HepG2 (cell line): ENCODE results near the gene EEF1A2. TPM values are rescaled to one million over a fixed set of nuclear protein-coding genes. Genes with fewer than 3 reads are reported as not detected.

ENCODE experiments used
- ATAC-seq: fragments of 200-7000 bp; cut with Tn5 transposase; 3 replicates; pipeline ENCODE4 v1.9.1; 2020; ENCODE audit warnings: mild to moderate bottlenecking, moderate library complexity
- BruUV-seq: library from RNA; stranded (reverse); fragments of 400-500 nt; replicated peaks from 2 replicates; lab custom pipeline; 2021; lab: Mats Ljungman, UMichigan
- CTCF ChIA-PET: fragments of 300-600 bp; formaldehyde crosslinking; extraction: SDS; loops from one replicate; lab custom pipeline; 2021; ENCODE audit warnings: low total read pairs, inconsistent platforms, low intra/inter-chr PET ratio; lab: Yijun Ruan, JAX
- POLR2A ChIA-PET: fragments of 350-600 bp; sonication (Branson Sonifier 250); formaldehyde crosslinking; loops from one replicate; lab custom pipeline; 2020; ENCODE audit warnings: antibody characterized with exemption, inconsistent platforms; lab: Yijun Ruan, JAX
- DNase-seq: peaks from one replicate; pipeline ENCODE4 v3.0.0-alpha.2; 2015; ENCODE audit warnings: low spot score
- FAIRE-seq: peaks from 3 replicates; lab custom pipeline; 2011; peaks lifted over from hg19 to GRCh38; lab: Jason Lieb, UNC
- H2AFZ ChIP-seq: one replicate; pipeline ENCODE4 v1.6.1; 2011; ENCODE audit warnings: low read length, inconsistent platforms
- H3K27ac ChIP-seq: fragments of 300-600 bp; 3 replicates; pipeline ENCODE4 v1.8.0; 2011; ENCODE audit warnings: mixed run types, mild to moderate bottlenecking, mixed read lengths, low read length, inconsistent platforms; ENCODE audit not compliant: insufficient read depth; ENCODE audit errors: extremely low read length
- H3K27me3 ChIP-seq, 2 experiments: fragments of 200-600 bp in 1 of 2; 2 replicates in 1 of 2; 3 replicates in 1 of 2; pipeline versions ENCODE4 v1.6.0 to v1.8.0; 2011; ENCODE audit warnings: low read length in 2 of 2, mild to moderate bottlenecking in 2 of 2, moderate library complexity in 2 of 2, inconsistent platforms in 1 of 2; ENCODE audit not compliant: insufficient read depth in 2 of 2, control insufficient read depth in 1 of 2
- H3K36me3 ChIP-seq, 2 experiments: fragments of 200-600 bp in 1 of 2; replicated peaks in 1 of 2; 2 replicates in 1 of 2; 3 replicates in 1 of 2; pipeline versions ENCODE4 v1.5.1 to v1.8.0; 2011; ENCODE audit warnings: low read length in 2 of 2, inconsistent platforms in 1 of 2; ENCODE audit not compliant: insufficient read depth in 2 of 2, control insufficient read depth in 1 of 2
- H3K4me1 ChIP-seq: 2 replicates; pipeline ENCODE4 v1.5.1; 2012; ENCODE audit warnings: low read length, inconsistent platforms; ENCODE audit not compliant: insufficient read depth
- H3K4me2 ChIP-seq: 2 replicates; pipeline ENCODE4 v1.6.0; 2011; ENCODE audit warnings: low read depth, low read length, inconsistent platforms
- H3K4me3 ChIP-seq, 3 experiments: fragments of 200-600 bp in 1 of 3; sonication (generic), shearing (Covaris generic) in 1 of 3; replicated peaks in 1 of 3; 2 replicates each; pipeline ENCODE4 v1.5.1; 2011 to 2016; ENCODE audit warnings: low read length in 3 of 3, inconsistent platforms in 2 of 3, low read depth in 2 of 3, mild to moderate bottlenecking in 2 of 3, control low read depth in 1 of 3, mixed read lengths in 1 of 3; ENCODE audit not compliant: insufficient read depth in 1 of 3
- H3K79me2 ChIP-seq: one replicate; pipeline ENCODE4 v1.6.1; 2011; ENCODE audit warnings: low read length, inconsistent platforms; ENCODE audit not compliant: insufficient read depth
- H3K9ac ChIP-seq: 2 replicates; pipeline ENCODE4 v1.6.0; 2011; ENCODE audit warnings: mild to moderate bottlenecking, low read depth, low read length, inconsistent platforms; ENCODE audit not compliant: insufficient read depth
- H3K9me3 ChIP-seq: 2 replicates; pipeline ENCODE4 v1.5.1; 2012; ENCODE audit warnings: mild to moderate bottlenecking, low read length
- H4K20me1 ChIP-seq: 2 replicates; pipeline ENCODE4 v1.6.0; 2011; ENCODE audit warnings: inconsistent platforms, mild to moderate bottlenecking, low read length, moderate library complexity; ENCODE audit not compliant: insufficient read depth
- BHLHE40 ChIP-seq: IDR thresholded peaks from 2 replicates; pipeline ENCODE4 v1.6.1; 2011; ENCODE audit warnings: low read length, improper control_type of control experiment
- GATAD1 ChIP-seq: IDR thresholded peaks from 2 replicates; pipeline ENCODE4 v1.6.1; 2016; ENCODE audit warnings: missing genetic modification reagents, missing compliant biosample characterization
- MLLT10 ChIP-seq: sonication (generic); formaldehyde crosslinking; IDR thresholded peaks from 2 replicates; pipeline ENCODE4 v1.4.0; 2020; ENCODE audit warnings: missing genetic modification reagents
- NR2F1 ChIP-seq, 2 experiments: fragments of 450-650 bp in 1 of 2; formaldehyde crosslinking in 1 of 2; IDR thresholded peaks; 2 replicates each; pipeline versions ENCODE4 v1.5.0 to v1.6.1; 2016 to 2020; ENCODE audit warnings: mild to moderate bottlenecking in 1 of 2, missing compliant biosample characterization in 1 of 2, missing genetic modification reagents in 1 of 2, moderate library complexity in 1 of 2
- POLR2A ChIP-seq, 2 experiments: IDR thresholded peaks; 2 replicates each; pipeline ENCODE4 v1.6.1; 2011; ENCODE audit warnings: low read depth in 2 of 2, low read length in 2 of 2, mild to moderate bottlenecking in 1 of 2, moderate library complexity in 1 of 2; ENCODE audit not compliant: insufficient read depth in 1 of 2
- U2AF2 ChIP-seq: fragments of 200-400 bp; formaldehyde crosslinking; IDR thresholded peaks from 2 replicates; pipeline ENCODE4 v1.6.1; 2017; ENCODE audit warnings: low read depth, mild to moderate bottlenecking, low read length
- XRCC5 ChIP-seq: fragments of 200-400 bp; formaldehyde crosslinking; optimal IDR thresholded peaks from 2 replicates; pipeline ENCODE3; 2017; ENCODE audit warnings: mild to moderate bottlenecking, low read length
- ZNF33A ChIP-seq: sonication (generic); formaldehyde crosslinking; IDR thresholded peaks from 2 replicates; pipeline ENCODE4 v1.5.1; 2020; ENCODE audit warnings: missing genetic modification reagents, mild to moderate bottlenecking, moderate library complexity, borderline replicate concordance
- ZNF678 ChIP-seq: sonication (generic); formaldehyde crosslinking; IDR thresholded peaks from 2 replicates; pipeline ENCODE4 v1.4.0; 2020; ENCODE audit warnings: mild to moderate bottlenecking, missing genetic modification reagents
- ZNF879 ChIP-seq: sonication (generic); formaldehyde crosslinking; IDR thresholded peaks from 2 replicates; pipeline ENCODE4 v1.8.1; 2023; ENCODE audit warnings: missing genetic modification reagents
- ZSCAN25 ChIP-seq: sonication (generic); formaldehyde crosslinking; IDR thresholded peaks from 2 replicates; pipeline ENCODE4 v1.8.0; 2022; ENCODE audit warnings: mild to moderate bottlenecking, missing genetic modification reagents
- WGBS: methylation state at CpG from one replicate; pipeline ENCODE4 v1.1.6; 2017; ENCODE audit warnings: low lambda C conversion rate; 5-methylcytosine and 5-hydroxymethylcytosine counted together
- in situ Hi-C: cut with HindIII; loops from 2 replicates; pipeline ENCODE4 v1.10.0; 2017; ENCODE audit warnings: low pct_unique_long_range_greater_than_20kb; ENCODE audit not compliant: extremely low pct_ligation_motif_present
- intact Hi-C: fragments of 100-400 bp; cut with micrococcal nuclease; formaldehyde crosslinking; loops from one replicate; pipeline ENCODE4 v1.10.0; 2022; ENCODE audit not compliant: unreplicated experiment
- polyA plus RNA-seq, 8 experiments: library from polyadenylated mRNA; depleted of rRNA in 3 of 8; stranded (reverse) in 7 of 8; unstranded in 1 of 8; fragments of >200 nt; fragmentation: Illumina TruSeq in 4 of 8; extraction: Trizol in 4 of 8; gene quantifications; 2 replicates each; pipeline versions ENCODE4 v1.2.1 to v1.2.3, GENCODE V29; 2011 to 2016; ENCODE audit warnings: low read depth in 4 of 8, missing spikeins in 1 of 8, mixed read lengths in 1 of 8; ENCODE audit not compliant: insufficient read depth in 1 of 8
- total RNA-seq, 5 experiments: library from RNA; depleted of rRNA; stranded (reverse); fragments of >200 nt; fragmentation: Illumina TruSeq; extraction: Trizol; gene quantifications; 2 replicates each; pipeline ENCODE4 v1.2.3, GENCODE V29; 2016; ENCODE audit warnings: low read depth in 1 of 5
- TF ChIP-seq, protein P1 (sequence below): IDR thresholded peaks from 2 replicates; pipeline ENCODE4 v1.6.1; 2016; ENCODE audit warnings: mild to moderate bottlenecking, missing biosample characterization, missing genetic modification reagents
- TF ChIP-seq, protein P2 (sequence below): sonication (generic); formaldehyde crosslinking; IDR thresholded peaks from 2 replicates; pipeline ENCODE4 v1.4.0; 2020; ENCODE audit warnings: mild to moderate bottlenecking, missing genetic modification reagents
- TF ChIP-seq, protein P3 (sequence below): sonication (generic); formaldehyde crosslinking; IDR thresholded peaks from 2 replicates; pipeline ENCODE4 v1.8.0; 2022; ENCODE audit warnings: missing genetic modification reagents, mild to moderate bottlenecking, moderate library complexity, borderline replicate concordance
- TF ChIP-seq, protein P4 (sequence below): sonication (generic); formaldehyde crosslinking; IDR thresholded peaks from 2 replicates; pipeline ENCODE4 v1.4.0; 2020; ENCODE audit warnings: low read depth, missing genetic modification reagents
- TF ChIP-seq, protein P5 (sequence below): sonication (generic); formaldehyde crosslinking; IDR thresholded peaks from 2 replicates; pipeline ENCODE4 v1.4.0; 2020; ENCODE audit warnings: mild to moderate bottlenecking, missing genetic modification reagents

EEF1A2 gene
- total and polyA plus RNA-seq, 2 of the 13 experiments (the other 11 are each of a cell fraction or from before 2014, with no cell fraction given), result 0.44 to 0.87 TPM

DNA sequence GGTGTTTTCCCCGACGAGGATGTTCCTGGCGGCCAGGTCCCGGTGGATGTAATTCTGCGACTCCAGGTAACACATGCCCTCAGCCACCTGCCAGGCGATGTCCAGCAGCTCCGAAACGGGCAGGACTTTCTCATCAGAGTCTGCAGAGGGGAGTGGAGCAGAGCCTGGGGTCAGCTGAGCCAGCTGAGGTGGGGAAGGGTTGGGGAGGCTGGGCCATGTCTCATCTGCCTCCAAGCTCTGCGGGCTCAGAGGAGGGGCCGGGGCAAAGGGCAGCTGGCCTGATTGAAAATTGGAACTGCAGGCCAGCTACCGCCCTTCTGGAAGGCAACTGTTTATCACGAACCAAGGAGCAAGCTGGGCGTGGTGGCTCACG lies 31.9 kb upstream of the EEF1A2 start:
- POLR2A ChIA-PET, result no interaction called here
- Histone ChIP-seq H2AFZ (no peak overlapping the region), H3K9me3 (no peaks in the 10 kb centered on the region), H3K9ac (no peak overlapping the region), H3K36me3 (no peaks in the 10 kb centered on the region), H3K4me2 (no peak overlapping the region), H3K4me3 (no peak overlapping the region), H3K27ac (no peak overlapping the region), H4K20me1 (peaks cover 4% of the 10 kb centered on the region; the same call in 1 of the 2 replicates), H3K79me2 (no peaks in the 10 kb centered on the region), H3K4me1 (peaks cover 22% of the 10 kb centered on the region), H3K27me3 (peaks cover 36 to 69% of the 10 kb centered on the region in 2 experiments)
- in situ Hi-C loops (no loop called here), intact Hi-C loops (loop anchor here (10.0 kb wide), 1 partner anchor 124 kb away; the partner anchor contains the start of genes RTEL1 and STMN3)
- ATAC-seq (no peak), FAIRE-seq (no peak), DNase-seq (no peak)
- CTCF ChIA-PET, result no interaction called here
- WGBS, result 22% methylated on average over 14 of the region's 14 CpGs
- BruUV-seq, result no TSS peak
- no peak for TF ChIP-seq GATAD1 (CRISPR knock-in tag)
- TF ChIP-seq, protein P1, sequence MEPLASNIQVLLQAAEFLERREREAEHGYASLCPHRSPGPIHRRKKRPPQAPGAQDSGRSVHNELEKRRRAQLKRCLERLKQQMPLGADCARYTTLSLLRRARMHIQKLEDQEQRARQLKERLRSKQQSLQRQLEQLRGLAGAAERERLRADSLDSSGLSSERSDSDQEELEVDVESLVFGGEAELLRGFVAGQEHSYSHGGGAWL, result no peak
- TF ChIP-seq NR2F1 (CRISPR knock-in tag; IDR thresholded peaks at IDR 0.05), result 0 out of 4 replicates have a peak, but pooled peaks of 1 of the 2 experiments have one; percentile 27
- TF ChIP-seq POLR2A (IDR thresholded peaks at IDR 0.05; ENCODE audit: insufficient read depth in 1 of 2, low read depth in 2 of 2, low read length in 2 of 2), result no peak
- TF ChIP-seq, protein P2, sequence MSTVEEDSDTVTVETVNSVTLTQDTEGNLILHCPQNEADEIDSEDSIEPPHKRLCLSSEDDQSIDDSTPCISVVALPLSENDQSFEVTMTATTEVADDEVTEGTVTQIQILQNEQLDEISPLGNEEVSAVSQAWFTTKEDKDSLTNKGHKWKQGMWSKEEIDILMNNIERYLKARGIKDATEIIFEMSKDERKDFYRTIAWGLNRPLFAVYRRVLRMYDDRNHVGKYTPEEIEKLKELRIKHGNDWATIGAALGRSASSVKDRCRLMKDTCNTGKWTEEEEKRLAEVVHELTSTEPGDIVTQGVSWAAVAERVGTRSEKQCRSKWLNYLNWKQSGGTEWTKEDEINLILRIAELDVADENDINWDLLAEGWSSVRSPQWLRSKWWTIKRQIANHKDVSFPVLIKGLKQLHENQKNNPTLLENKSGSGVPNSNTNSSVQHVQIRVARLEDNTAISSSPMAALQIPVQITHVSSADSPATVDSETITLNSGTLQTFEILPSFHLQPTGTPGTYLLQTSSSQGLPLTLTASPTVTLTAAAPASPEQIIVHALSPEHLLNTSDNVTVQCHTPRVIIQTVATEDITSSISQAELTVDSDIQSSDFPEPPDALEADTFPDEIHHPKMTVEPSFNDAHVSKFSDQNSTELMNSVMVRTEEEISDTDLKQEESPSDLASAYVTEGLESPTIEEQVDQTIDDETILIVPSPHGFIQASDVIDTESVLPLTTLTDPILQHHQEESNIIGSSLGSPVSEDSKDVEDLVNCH (CRISPR knock-in tag), result no peak
- TF ChIP-seq ZNF33A (CRISPR knock-in tag), result no peak
- TF ChIP-seq XRCC5, result no peak
- TF ChIP-seq, protein P3, sequence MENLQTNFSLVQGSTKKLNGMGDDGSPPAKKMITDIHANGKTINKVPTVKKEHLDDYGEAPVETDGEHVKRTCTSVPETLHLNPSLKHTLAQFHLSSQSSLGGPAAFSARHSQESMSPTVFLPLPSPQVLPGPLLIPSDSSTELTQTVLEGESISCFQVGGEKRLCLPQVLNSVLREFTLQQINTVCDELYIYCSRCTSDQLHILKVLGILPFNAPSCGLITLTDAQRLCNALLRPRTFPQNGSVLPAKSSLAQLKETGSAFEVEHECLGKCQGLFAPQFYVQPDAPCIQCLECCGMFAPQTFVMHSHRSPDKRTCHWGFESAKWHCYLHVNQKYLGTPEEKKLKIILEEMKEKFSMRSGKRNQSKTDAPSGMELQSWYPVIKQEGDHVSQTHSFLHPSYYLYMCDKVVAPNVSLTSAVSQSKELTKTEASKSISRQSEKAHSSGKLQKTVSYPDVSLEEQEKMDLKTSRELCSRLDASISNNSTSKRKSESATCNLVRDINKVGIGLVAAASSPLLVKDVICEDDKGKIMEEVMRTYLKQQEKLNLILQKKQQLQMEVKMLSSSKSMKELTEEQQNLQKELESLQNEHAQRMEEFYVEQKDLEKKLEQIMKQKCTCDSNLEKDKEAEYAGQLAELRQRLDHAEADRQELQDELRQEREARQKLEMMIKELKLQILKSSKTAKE, result no peak
- no peak for TF ChIP-seq ZNF879 (CRISPR knock-in tag)
- TF ChIP-seq BHLHE40, result no peak
- no peak for TF ChIP-seq U2AF2
- no peak for TF ChIP-seq MLLT10 (CRISPR knock-in tag)
- TF ChIP-seq, protein P4, sequence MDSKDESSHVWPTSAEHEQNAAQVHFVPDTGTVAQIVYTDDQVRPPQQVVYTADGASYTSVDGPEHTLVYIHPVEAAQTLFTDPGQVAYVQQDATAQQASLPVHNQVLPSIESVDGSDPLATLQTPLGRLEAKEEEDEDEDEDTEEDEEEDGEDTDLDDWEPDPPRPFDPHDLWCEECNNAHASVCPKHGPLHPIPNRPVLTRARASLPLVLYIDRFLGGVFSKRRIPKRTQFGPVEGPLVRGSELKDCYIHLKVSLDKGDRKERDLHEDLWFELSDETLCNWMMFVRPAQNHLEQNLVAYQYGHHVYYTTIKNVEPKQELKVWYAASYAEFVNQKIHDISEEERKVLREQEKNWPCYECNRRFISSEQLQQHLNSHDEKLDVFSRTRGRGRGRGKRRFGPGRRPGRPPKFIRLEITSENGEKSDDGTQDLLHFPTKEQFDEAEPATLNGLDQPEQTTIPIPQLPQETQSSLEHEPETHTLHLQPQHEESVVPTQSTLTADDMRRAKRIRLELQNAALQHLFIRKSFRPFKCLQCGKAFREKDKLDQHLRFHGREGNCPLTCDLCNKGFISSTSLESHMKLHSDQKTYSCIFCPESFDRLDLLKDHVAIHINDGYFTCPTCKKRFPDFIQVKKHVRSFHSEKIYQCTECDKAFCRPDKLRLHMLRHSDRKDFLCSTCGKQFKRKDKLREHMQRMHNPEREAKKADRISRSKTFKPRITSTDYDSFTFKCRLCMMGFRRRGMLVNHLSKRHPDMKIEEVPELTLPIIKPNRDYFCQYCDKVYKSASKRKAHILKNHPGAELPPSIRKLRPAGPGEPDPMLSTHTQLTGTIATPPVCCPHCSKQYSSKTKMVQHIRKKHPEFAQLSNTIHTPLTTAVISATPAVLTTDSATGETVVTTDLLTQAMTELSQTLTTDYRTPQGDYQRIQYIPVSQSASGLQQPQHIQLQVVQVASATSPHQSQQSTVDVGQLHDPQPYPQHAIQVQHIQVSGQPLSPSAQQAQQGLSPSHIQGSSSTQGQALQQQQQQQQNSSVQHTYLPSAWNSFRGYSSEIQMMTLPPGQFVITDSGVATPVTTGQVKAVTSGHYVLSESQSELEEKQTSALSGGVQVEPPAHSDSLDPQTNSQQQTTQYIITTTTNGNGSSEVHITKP, result no peak
- TF ChIP-seq, protein P5, sequence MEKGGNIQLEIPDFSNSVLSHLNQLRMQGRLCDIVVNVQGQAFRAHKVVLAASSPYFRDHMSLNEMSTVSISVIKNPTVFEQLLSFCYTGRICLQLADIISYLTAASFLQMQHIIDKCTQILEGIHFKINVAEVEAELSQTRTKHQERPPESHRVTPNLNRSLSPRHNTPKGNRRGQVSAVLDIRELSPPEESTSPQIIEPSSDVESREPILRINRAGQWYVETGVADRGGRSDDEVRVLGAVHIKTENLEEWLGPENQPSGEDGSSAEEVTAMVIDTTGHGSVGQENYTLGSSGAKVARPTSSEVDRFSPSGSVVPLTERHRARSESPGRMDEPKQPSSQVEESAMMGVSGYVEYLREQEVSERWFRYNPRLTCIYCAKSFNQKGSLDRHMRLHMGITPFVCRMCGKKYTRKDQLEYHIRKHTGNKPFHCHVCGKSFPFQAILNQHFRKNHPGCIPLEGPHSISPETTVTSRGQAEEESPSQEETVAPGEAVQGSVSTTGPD (CRISPR knock-in tag), result no peak
- TF ChIP-seq ZNF678, result no peak
- peak; percentile 97 for TF ChIP-seq ZSCAN25 (CRISPR knock-in tag)
